Omental fat pad (tissue), 4 donors: ENCODE data around the gene EPB41L3. TPM values are rescaled to one million over a fixed set of nuclear protein-coding genes. Genes with fewer than 3 reads are reported as not detected.

ENCODE experiments used
- ATAC-seq: fragments of 150-250 bp; one replicate; pipeline ENCODE4 v1.9.1; 2016; ENCODE audit warnings: mild to moderate bottlenecking, moderate library complexity; ENCODE audit not compliant: low FRiP score
- DNase-seq: peaks from one replicate; pipeline ENCODE4 v3.0.0-alpha.2; 2019; ENCODE audit warnings: low spot score
- total RNA-seq, 4 donors: library from RNA; depleted of rRNA; stranded (reverse); fragments of >200 nt; gene quantifications; one replicate each; pipeline ENCODE4 v1.1.0, GENCODE V29; 2016
- TF ChIP-seq, protein P1 (sequence below), 3 donors: fragments of 450-650 bp; IDR thresholded peaks; one replicate each; pipeline ENCODE4 v1.5.1; 2016 to 2017; ENCODE audit warnings: antibody characterized with exemption in 3 of 3, mild to moderate bottlenecking in 3 of 3, moderate library complexity in 2 of 3

EPB41L3 gene
- total RNA-seq, 4 donors from 2014 or later = 138 to 319 (median 184) TPM

DNA sequence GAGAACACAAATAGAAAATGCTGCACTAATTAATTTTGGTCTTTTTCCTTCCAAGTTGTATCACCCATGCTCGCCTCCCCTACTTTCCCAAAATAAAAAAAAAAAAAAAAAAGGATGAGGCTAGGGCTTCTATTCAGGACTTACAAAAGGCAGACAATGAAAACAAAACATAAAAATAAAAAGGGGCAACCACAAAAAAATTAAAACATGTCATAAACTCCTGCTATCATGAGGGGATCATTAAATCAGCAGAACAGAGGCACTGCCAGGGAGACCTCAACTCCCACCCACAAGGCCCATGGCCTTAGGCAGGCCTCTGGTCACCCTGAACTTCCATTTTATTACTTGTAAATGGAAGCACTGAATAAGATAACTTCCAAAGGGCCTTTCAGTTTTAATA lies 23.3 kb downstream of the EPB41L3 start:
- no peak for ATAC-seq
- TF ChIP-seq, protein P1, sequence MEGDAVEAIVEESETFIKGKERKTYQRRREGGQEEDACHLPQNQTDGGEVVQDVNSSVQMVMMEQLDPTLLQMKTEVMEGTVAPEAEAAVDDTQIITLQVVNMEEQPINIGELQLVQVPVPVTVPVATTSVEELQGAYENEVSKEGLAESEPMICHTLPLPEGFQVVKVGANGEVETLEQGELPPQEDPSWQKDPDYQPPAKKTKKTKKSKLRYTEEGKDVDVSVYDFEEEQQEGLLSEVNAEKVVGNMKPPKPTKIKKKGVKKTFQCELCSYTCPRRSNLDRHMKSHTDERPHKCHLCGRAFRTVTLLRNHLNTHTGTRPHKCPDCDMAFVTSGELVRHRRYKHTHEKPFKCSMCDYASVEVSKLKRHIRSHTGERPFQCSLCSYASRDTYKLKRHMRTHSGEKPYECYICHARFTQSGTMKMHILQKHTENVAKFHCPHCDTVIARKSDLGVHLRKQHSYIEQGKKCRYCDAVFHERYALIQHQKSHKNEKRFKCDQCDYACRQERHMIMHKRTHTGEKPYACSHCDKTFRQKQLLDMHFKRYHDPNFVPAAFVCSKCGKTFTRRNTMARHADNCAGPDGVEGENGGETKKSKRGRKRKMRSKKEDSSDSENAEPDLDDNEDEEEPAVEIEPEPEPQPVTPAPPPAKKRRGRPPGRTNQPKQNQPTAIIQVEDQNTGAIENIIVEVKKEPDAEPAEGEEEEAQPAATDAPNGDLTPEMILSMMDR (IDR thresholded peaks at IDR 0.05) = no peak
- no peak for DNase-seq

DNA sequence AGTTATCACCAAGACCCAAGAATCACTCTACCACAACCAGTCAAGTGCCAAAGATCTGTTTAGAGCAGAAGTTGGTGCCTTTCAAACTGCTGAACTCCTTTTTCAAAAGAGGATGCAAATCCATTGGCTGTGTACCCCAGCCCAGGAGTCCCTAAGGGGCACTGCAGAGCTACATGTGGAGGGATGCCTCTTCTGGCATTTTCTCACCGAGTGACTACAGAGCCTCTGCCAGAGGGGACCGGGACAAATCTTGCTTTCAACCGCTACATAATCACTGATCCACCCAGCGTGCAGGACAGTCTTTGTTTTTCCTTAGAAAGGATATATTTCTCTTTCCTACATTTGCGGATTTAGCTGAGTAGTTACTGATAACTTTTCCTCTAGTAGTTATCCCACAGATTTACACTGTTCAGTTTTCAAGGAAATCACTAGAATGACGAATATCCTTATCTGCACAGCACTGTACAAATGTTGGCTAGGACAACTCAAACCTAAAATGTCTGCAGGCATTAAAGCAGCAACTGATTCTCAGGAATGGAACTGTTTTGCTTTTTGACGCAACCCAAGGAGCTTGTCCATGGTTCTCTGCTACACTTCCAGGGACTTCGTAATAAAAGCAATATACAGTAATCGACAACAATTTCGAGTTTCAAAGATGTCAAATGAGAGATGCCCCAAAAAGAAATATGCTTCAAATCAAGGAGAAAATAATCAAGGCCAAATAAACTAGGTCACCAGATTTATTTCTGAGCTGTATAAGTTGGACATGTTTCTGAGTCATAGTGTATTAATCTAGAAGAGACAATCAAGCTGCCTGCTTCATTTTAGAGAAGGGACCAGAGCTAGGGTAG lies 24.1 kb downstream of the EPB41L3 start:
- ATAC-seq (no peak), DNase-seq (no peak)
- TF ChIP-seq, protein P1 (IDR thresholded peaks at IDR 0.05) = no peak

DNA sequence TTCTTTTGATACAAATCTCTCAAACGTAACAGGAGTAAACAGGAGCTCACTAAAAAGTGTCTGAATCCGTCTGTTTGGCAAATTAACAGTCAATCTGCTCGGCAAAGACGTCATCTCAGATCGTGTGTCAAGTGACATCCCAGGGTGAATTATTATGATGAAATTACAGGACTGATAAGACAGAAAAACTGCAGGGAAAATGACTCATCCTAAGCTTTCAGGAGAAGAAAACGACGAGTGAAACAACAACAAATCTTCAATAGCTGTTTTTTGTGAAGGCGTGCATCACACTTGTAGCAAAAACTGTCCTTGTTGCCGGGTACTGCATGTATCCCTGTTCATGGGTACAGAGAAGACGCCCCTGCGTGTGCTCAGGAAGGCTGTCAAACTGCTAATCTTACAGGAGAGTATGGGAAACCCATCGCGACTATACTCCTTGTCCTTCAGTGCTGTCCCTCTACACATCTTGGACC lies 24.9 kb downstream of the EPB41L3 start:
- no peak for DNase-seq
- TF ChIP-seq, protein P1 (IDR thresholded peaks at IDR 0.05) = no peak

DNA sequence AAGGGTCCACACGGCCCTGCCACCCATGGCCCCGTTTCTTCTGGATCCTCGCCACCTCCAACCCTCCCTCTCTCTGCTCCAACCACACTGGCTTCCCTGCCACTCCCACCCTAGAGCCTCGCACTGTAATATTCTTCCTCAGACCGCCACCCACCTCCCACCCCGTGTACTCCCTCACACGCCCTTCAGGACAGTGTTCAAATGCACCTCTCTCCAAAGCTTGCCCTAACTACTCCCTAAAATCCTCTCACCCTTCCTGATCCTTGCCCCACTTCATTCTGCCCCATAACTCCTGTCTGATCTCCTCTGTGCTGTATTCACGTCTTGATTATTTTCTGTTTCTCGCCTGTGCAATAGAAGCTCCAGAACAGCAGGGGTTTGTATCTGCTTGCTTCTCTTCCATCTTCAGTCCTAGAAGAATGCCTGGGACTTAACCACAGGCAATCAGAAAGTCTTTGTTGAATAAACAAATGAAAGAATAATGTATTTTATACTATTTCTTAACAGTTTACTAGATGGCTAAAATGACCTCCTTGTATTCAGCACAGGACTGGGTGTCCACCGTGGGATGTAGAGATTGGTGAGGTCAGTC lies 25.5 kb downstream of the EPB41L3 start:
- ATAC-seq (no peak), DNase-seq (no peak)
- TF ChIP-seq, protein P1 (IDR thresholded peaks at IDR 0.05) = no peak

More for the DNA sequence above, 24.9 kb downstream of the EPB41L3 start:
- ATAC-seq = no peak

DNA sequence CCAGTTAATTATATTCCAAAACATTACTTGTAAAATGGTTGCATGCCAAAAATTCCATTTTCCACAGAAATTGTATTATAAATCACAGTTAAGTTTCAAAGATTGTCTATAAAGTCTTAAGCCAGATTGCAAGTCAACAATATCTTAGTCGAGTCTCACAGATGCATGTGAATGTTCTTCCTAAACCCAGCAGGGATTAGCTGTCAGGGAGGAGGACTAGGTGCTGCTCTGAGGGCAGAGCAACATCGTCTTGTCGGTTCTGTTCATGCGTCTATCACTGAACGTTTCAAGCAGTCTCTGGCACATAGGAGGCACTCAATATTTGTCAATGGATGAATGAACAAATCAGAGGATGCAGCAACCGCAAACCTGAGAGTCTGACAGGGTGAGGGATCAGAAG lies 27.0 kb downstream of the EPB41L3 start:
- DNase-seq = no peak
- TF ChIP-seq, protein P1 (IDR thresholded peaks at IDR 0.05) = no peak
- no peak for ATAC-seq

DNA sequence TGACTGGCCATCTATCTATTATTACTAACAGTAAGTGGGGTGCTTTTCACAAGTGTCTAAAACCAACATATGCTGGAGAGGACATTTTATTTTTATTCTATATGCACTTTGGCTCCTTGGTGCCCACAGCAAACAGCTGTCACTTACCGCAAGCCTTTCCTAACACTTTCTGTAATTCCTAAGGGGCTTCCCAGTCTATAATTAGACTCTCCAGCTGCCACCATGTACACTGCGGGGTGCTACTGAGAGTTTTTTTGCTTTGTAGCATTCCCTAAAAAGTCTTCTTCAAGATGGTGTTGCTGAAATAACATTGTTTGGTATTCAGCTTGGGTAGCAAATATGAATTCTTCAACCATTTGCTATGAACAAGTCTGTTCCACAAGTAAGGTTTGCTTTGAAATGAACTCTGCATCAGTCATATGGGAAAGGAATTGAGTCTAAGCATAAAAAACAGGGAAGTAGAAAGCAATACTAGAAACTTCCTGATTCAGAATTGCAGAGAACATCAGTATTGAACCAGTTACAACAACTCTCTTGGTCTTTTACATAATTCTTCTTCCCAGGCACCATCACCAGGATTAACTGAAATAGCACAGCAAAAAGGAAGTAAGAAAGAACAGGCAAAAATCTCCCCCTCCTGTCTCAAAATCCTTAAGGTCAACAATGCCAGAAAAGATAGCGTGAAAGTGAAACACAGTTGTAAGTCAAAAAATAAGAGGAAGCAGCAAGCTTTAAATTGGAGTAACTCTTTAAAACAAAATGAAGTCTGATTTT lies 28.6 kb downstream of the EPB41L3 start:
- DNase-seq = no peak
- no peak for ATAC-seq

More for the DNA sequence above, 28.6 kb downstream of the EPB41L3 start:
- TF ChIP-seq, protein P1 (IDR thresholded peaks at IDR 0.05) = no peak
